Activated T-cell treated with anti-CD3 and anti-CD28 coated beads for 24 hours (primary cell): ENCODE data around the gene ASB3.

ENCODE experiments used
- DNase-seq: peaks from one replicate; pipeline ENCODE4 v3.0.0-alpha.2; 2020; ENCODE audit warnings: low read depth

ASB3 gene

DNA sequence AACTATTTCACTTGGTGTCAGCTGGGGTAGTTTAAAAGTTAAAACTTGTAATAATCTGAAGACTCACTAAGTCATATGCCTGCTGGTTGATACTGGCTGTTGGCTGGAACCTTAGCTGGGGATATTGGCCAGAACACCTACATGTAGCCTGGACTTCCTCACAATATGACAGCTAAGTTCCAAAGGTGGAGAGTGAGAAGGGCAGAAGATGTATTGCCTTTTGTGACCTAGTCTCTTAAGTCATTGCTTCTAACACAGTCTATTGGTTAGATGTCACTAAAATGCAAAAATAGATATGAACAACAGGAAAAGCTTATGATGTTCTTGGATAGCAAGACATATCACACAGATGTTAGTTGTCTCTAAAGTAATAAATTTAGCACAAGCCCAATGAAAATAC, 132.4 kb downstream of the ASB3 start:
- DNase-seq: no peak

DNA sequence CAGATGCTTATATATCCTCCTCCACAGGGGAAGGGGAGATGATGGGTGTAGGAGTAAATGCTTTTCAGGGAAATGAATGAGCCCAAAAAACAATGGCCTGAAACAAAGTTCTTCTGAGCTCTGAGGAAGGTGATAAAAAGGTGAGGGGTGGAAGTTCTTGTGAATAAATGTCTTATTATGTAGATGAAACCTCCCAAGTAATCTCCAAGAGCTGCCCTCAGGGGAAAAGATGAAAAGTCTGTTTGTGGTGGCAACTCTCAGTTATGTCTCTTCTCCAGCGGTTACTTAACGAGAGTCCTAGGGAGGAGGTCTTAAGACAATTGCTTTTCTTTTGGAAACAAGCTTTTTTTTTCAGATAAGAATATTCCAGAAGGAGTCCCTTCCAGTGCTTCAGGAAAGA, 134.6 kb downstream of the ASB3 start:
- no peak for DNase-seq

DNA sequence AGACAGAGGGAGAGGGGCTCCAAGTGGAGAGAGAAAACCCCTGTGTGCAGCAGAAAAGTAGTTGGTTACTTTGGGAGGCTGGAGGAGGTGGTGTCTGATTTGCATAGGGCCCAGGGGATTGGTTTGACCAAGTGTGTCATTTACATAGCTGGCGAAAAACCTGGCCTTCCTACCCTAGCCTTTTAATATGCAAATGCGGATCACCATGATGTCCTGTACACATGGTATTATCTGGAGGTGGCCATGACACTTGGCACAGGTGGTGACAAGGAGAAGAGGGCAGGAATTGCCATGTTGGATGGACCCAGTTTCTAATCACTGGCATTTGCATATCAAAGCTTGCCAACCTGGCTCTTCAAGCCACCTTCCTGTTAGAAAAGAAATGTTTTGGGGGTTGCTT, 140.0 kb downstream of the ASB3 start:
- no peak for DNase-seq

DNA sequence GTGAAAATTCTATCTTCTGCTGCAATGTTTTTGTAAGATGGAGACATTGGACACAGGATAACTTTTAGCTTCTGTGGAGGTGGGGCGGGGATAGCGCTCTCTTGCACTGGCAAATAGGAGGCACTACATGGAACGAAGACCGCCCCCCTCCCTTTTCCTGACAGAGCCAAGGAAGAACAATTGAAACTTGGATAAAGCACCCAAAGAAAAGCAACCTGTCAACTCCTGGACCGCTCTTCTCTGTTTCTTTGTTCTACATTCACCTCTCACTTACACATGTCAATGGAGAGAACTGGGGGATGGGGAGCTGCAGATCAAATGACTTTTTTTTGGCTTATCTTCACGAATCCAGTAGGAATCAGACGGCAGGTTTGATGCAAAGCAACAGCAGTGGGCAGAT, 145.5 kb downstream of the ASB3 start:
- DNase-seq: no peak

DNA sequence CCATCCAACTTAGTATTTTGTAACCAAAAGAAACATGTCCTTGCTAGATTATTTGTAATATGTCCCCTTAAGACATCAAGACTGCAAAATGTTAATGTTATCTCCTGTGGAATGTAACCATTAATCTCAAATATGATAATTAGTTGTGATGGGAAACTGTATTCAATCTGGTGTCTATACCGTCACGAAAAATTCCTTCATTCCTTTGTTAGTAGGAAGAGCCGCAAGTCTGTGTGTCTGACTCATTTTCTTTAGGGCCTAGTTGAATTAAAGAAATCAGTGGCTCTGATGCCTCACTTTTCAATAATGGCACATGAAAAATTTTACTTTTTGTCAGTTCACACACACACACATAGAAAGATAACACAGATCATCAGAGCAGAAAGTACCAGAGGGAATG, 146.3 kb downstream of the ASB3 start:
- no peak for DNase-seq

DNA sequence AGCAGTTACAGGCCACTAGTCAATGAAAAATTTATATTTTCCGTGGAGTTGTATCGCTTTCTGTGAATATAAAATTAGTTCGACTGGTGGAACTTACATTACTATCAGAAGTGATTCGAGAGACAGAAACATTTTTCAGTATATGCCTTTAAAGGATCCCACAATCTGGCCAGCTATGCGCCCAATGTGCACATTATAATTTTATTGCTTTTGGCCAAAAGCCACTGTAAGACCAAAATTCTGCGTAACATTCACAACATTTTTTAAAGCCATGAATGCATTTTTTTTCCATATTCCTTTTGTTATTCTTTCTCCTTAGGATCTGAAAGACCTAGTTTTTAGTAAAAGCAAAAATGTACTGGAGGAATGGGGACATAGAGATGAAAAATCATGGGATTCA, 150.2 kb downstream of the ASB3 start:
- no peak for DNase-seq

DNA sequence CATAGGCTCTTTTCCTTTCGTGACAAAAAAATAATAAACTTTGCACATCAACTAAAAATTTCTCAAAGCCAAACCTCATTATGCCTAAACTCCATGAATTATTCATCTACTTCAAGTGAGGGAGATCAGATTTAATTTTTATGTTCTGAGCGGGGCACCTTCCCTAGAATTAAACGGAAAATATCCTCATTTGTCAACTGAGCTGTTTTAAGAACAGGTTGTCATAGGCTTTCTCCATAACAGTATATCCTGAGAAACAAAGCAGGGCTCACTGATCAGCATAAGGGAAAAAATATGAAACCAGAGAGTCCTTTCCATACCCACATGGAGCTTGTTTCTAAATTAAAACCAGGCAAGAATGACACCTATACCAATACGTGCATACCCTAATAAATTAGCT, 150.6 kb downstream of the ASB3 start:
- no peak for DNase-seq

DNA sequence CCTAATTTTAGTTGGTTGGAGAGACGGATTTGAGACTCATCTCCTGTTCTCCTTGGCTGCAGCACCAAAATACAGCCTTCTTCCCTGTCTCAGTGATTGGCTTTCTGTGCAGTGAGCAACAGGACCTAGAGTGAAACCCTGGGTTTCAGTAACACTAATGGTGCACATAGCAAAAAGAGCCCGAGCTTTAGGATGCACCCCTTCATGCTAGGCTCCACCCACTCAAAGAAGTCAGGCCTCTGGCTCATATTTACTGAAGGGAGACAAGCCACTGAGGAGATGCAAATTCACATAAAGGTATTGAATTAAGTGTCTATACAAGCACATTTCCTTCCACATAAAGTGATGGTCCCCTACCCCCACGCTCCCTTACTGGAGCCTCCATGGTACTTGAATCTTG, 151.1 kb downstream of the ASB3 start:
- DNase-seq: no peak

DNA sequence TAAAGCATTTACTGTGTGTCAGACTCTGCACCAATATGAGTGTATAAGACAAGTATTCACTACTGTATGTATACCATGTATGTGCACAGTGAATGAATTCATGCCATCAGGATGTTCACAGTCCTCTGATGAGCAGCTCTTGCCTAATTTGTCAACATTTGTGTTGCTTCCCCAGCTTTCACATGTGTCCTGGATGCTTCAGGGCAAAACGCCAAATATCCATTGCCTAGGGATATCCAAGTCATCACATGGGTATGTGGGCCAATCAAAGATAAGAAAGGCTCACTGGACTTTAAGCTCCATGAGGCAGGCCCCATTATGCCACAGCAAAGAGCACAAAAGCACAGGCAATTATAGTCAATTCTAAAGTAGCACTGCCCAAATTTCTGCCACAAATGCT, 153.3 kb downstream of the ASB3 start:
- DNase-seq: no peak

DNA sequence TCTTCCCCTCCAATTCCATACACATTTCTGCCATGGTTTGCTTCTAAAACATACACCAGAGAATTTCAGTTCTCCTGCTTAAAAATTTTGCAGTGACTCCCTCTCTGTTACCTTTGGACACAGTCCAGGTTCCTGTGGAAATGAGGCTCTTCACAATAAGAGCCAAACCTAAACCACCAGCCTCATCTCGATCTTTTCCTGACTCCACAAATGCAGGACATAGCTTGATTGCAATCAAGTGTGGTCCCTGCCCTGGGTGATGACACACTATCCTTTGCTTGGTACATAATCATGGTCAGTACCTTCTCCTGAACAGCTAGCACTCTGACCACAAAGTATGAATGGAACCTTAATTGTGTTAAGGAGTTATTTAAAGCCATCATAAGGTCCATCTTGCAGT, 154.0 kb downstream of the ASB3 start:
- no peak for DNase-seq

DNA sequence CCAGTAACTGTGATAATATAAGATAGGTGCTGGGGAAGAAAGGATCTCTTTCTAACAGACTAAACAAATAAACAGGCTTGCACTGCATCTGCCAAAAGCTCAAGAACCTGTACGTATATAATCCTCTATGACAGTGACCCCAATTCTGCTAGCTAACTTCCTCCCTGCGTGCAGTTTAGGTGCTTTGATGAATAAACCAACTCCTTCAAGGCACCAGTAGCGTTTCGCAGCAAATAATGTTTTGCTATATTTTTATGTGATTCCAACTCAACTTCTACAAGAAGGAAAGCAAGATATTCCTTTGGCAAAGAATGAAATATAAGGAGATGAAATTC, 154.7 kb downstream of the ASB3 start:
- DNase-seq: no peak

DNA sequence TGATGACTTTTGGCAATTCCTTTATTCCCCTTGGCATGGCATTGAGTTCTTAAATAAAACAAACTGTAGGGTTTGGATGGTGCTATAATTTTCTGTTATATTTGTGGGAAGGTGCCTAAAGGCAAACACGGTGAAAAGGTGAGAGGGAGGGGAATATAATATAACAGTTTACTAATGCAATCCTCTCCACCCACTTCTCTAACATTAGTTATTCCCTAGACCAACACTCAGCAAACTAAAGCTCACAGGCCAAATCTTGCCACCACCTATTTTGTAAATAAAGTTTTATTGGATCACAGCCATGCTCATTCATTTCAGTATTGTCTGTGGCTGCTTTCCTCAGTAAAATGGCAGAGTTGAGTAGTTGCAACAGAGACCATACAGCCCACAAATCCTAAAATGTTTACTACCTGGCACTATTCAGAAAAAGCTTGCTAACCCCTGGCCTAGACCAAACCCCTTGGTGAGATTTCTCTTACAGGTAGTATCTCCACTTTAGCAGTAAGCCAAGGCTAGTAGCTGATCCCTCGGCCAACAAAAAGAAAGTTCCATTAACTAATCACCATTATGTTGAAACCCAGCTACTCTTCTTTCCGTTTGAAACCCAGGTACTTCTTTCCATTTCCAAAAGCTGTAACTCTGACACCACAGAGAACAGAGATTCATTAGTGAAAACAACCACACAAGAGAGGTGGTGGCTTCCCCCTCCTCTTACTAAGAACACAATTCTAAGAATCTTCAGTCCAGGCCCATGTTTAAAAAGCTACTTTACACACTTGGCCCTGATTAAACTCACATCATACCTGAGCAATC, 155.2 kb downstream of the ASB3 start:
- DNase-seq: no peak

DNA sequence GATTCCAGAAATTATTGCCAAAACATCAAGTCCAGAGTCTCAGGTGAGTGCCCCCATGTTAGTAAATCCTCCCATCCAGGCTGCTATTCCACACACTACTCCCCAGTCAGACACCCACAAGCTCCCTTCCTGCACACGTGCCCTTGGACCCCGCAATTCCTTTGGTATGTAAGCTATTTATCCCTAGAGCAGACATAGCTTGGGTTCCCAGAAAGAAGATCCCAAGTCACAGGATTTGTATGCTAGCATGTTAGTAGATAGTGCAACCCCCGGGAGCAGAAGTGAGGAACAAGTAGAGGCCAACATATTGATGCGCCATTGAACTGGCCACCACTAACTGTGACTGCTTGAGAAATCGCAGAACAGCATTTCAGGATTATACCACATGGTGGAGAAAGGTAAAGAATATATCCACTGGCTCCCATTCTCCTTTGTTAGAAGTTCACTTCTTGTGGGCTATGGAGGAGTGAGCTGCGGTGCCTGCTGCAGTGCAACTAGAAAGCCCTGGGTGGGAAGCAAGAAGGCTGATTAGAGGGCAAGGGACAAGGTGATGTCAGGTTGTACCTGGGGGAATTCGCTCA, 156.6 kb downstream of the ASB3 start:
- DNase-seq: no peak

DNA sequence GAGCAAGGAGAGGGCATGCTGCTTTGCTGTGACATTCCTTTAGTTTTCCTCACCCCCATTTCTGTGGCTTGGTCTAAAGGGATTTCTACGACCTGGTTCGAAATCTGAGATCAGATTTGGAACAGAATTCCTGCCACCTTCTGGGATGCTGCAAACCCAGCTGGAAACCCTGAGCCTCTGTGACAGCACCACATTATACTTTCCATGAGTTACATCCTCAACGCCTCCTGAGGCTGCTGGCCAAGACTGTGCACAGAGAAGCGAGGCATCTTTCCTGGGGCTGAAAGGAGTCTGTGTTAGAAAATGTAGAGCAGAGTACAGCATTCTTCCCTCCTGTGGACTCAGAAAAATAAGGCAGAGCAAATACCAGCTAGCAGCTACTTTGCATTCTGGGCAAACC, 157.3 kb downstream of the ASB3 start:
- no peak for DNase-seq

DNA sequence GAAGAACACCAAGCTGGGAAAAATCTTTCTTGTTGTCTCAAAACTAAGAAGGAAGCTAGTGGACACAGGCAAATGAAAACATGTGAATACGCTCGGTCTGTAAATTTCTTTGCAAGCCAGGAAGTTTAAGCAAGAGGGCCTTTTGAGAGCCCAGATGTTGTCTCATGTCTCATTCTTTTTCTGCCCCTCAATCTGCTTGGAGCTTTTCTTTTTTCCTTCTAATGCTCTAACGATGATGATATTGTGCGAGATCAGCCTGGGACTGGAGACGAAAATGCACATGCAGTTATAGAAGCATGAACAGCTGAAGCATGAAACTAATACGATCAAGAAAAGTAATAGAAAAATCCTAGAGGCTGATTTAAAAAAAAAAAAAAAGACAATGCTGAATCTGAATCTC, 157.8 kb downstream of the ASB3 start:
- DNase-seq: no peak

DNA sequence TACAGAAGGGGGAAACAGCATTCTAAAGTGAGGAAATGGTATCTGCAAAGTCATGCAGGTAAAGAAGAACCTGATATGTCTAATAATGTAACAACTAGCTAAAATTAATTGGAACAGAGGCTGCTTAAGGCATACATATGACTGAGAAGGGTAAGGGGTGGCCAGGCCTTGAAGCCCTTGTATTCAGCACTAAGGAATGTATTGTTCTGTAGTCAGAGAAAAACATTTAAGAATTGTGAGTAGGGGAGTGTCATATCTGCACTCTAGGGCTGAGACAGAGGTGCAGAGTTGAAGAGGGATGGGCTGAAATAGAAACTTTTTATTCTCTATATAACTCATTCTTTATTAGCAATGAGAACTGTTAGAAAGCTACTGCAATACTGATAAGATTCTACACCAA, 164.6 kb downstream of the ASB3 start:
- DNase-seq: no peak

DNA sequence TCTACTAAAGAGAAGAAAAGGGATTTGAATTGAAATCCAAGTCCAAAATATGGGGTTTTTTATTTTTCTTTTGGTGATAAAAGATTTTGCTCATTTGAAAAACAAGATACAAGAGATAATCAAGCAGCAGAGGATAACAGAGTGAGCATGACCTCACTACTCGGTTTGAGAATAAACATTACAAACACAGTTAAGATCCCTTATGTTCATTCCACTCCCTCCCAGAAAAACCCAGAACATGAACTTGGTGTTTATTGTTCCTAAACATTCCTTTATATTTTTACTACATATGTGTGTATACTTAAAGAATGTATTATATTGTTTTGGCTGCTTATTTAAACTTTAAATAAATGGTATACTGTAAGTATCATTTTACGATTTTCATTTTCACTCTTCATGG, 165.8 kb downstream of the ASB3 start:
- no peak for DNase-seq
